Measurements from ENCODE around the gene UBA6.

Gene UBA6

GRCh38 chr4:67704843-67705242 is 3.9 kb upstream of the UBA6 start:
- Histone ChIP-seq H3K4me2 (ENCODE audit: low read depth, low read length, poor library complexity, severe bottlenecking) (peak overlapping the region; percentile 21), H3K79me2 (ENCODE audit: insufficient read depth, low read length) (peaks cover 82% of the 10 kb centered on the region), H3K9me2 (replicated peaks; ENCODE audit: low read depth, low read length) (no peaks in the 10 kb centered on the region), H3K27me3 (ENCODE audit: insufficient read depth, low read length, poor library complexity, severe bottlenecking) (no peaks in the 10 kb centered on the region), H3K9ac (ENCODE audit: low read depth, low read length, poor library complexity, severe bottlenecking) (no peak overlapping the region), H3K9me3 (ENCODE audit: insufficient read depth, low read depth, low read length) (peaks cover 10% of the 10 kb centered on the region; the same call in 1 of the 2 replicates), H4K20me1 (ENCODE audit: insufficient read depth, low read length, poor library complexity, severe bottlenecking) (peaks cover 6% of the 10 kb centered on the region), H3F3A (ENCODE audit: low read depth) (no peaks in the 10 kb centered on the region), H2AFZ (ENCODE audit: low read length) (no peak overlapping the region), H3K4me1 (ENCODE audit: insufficient read depth, low read length, poor library complexity, severe bottlenecking) (peaks cover 21% of the 10 kb centered on the region), H3K4me3 (ENCODE audit: low read length, poor library complexity, severe bottlenecking) (no peak overlapping the region), H3K36me3 (ENCODE audit: insufficient read depth, low read length) (no peaks in the 10 kb centered on the region)
- TF ChIP-seq CTCF (conservative IDR thresholded peaks at IDR 0.05; ENCODE audit: low read length) (no peak), EZH2phosphoT487 (IDR thresholded peaks at IDR 0.05; ENCODE audit: borderline replicate concordance) (no peak)

- peaks cover 85% of the 10 kb centered on the region for H3K79me2 ChIP-seq (ENCODE audit: insufficient read depth, low read length)
- peaks cover 28% of the 10 kb centered on the region for H4K20me1 ChIP-seq (ENCODE audit: insufficient read depth, low read length, poor library complexity, severe bottlenecking)
- no peak overlapping the region; the same call in 1 of the 2 replicates for H2AFZ ChIP-seq (ENCODE audit: low read length)
- TF ChIP-seq CTCF (conservative IDR thresholded peaks at IDR 0.05; ENCODE audit: low read length) (no peak), EZH2phosphoT487 (IDR thresholded peaks at IDR 0.05; ENCODE audit: borderline replicate concordance) (no peak)
- H3K9ac ChIP-seq (ENCODE audit: low read depth, low read length, poor library complexity, severe bottlenecking), result peak overlapping the region; percentile 85
- H3K4me1 ChIP-seq (ENCODE audit: insufficient read depth, low read length, poor library complexity, severe bottlenecking), result peaks cover 42% of the 10 kb centered on the region
- H3K4me2 ChIP-seq (ENCODE audit: low read depth, low read length, poor library complexity, severe bottlenecking), result peak overlapping the region; percentile 91
- H3K36me3 ChIP-seq (ENCODE audit: insufficient read depth, low read length), result no peaks in the 10 kb centered on the region
- no peaks in the 10 kb centered on the region for H3K9me2 ChIP-seq (replicated peaks; ENCODE audit: low read depth, low read length)
- peak overlapping the region; percentile 92 for H3K4me3 ChIP-seq (ENCODE audit: low read length, poor library complexity, severe bottlenecking)
- H3K9me3 ChIP-seq (ENCODE audit: insufficient read depth, low read depth, low read length), result peaks cover 10% of the 10 kb centered on the region; the same call in 1 of the 2 replicates
- no peaks in the 10 kb centered on the region for H3K27me3 ChIP-seq (ENCODE audit: insufficient read depth, low read length, poor library complexity, severe bottlenecking)
- H3F3A ChIP-seq (ENCODE audit: low read depth), result no peaks in the 10 kb centered on the region
Measured at GRCh38 chr4:67702166-67702565, 1.2 kb upstream of the UBA6 start.

- TF ChIP-seq EZH2phosphoT487 (IDR thresholded peaks at IDR 0.05; ENCODE audit: borderline replicate concordance), result no peak
- TF ChIP-seq CTCF (conservative IDR thresholded peaks at IDR 0.05; ENCODE audit: low read length), result no peak
- peak overlapping the region; percentile 62 for H2AFZ ChIP-seq (ENCODE audit: low read length)
- peaks cover 48% of the 10 kb centered on the region for H3K4me1 ChIP-seq (ENCODE audit: insufficient read depth, low read length, poor library complexity, severe bottlenecking)
- no peaks in the 10 kb centered on the region for H3K9me2 ChIP-seq (replicated peaks; ENCODE audit: low read depth, low read length)
- no peaks in the 10 kb centered on the region for H3K36me3 ChIP-seq (ENCODE audit: insufficient read depth, low read length)
- peak overlapping the region; percentile 85 for H3K9ac ChIP-seq (ENCODE audit: low read depth, low read length, poor library complexity, severe bottlenecking)
- no peaks in the 10 kb centered on the region for H3F3A ChIP-seq (ENCODE audit: low read depth)
- peaks cover 7% of the 10 kb centered on the region; the same call in 1 of the 2 replicates for H3K9me3 ChIP-seq (ENCODE audit: insufficient read depth, low read depth, low read length)
- H3K4me3 ChIP-seq (ENCODE audit: low read length, poor library complexity, severe bottlenecking), result peak overlapping the region; percentile 92
- peaks cover 30% of the 10 kb centered on the region for H4K20me1 ChIP-seq (ENCODE audit: insufficient read depth, low read length, poor library complexity, severe bottlenecking)
- peaks cover 87% of the 10 kb centered on the region for H3K79me2 ChIP-seq (ENCODE audit: insufficient read depth, low read length)
- H3K27me3 ChIP-seq (ENCODE audit: insufficient read depth, low read length, poor library complexity, severe bottlenecking), result no peaks in the 10 kb centered on the region
- H3K4me2 ChIP-seq (ENCODE audit: low read depth, low read length, poor library complexity, severe bottlenecking), result peak overlapping the region; percentile 91
Measured at GRCh38 chr4:67701517-67701850, 529 bp upstream of the UBA6 start.
